Brain microvascular endothelial cell (primary cell): ENCODE data around the gene CACNB1.

Source experiments
- DNase-seq: peaks from one replicate; pipeline ENCODE4 v3.0.0-alpha.2; 2020
- H3K27ac ChIP-seq: fragments of 250-450 bp; sonication (Bioruptor Pico); 2 replicates; pipeline ENCODE4 v1.5.1; 2020; ENCODE audit warnings: mild to moderate bottlenecking, moderate library complexity
- H3K27me3 ChIP-seq: fragments of 250-450 bp; sonication (Bioruptor Pico); replicated peaks from 2 replicates; pipeline ENCODE4 v1.5.1; 2020; ENCODE audit warnings: mild to moderate bottlenecking
- H3K36me3 ChIP-seq: fragments of 250-450 bp; sonication (Bioruptor Pico); replicated peaks from 2 replicates; pipeline ENCODE4 v1.5.1; 2020; ENCODE audit warnings: mild to moderate bottlenecking
- H3K4me3 ChIP-seq: 2 replicates; pipeline ENCODE4 v1.5.1; 2011; ENCODE audit warnings: low read depth, mild to moderate bottlenecking, control low read depth, low read length, moderate library complexity
- CTCF ChIP-seq: IDR thresholded peaks from 2 replicates; pipeline ENCODE4 v1.5.1; 2011; ENCODE audit warnings: low read depth, mild to moderate bottlenecking, moderate library complexity, low read length, control low read depth, inconsistent platforms; ENCODE audit errors: missing control alignments
- in situ Hi-C: cut with HindIII; loops from 2 replicates; pipeline ENCODE4 v1.10.0; 2017; ENCODE audit warnings: low sequenced_read_pairs, low pct_ligation_motif_present

CACNB1 gene

GRCh38 chr17:39197380-39198185 is at the start of gene CACNB1:
Gene CACNB1 (minus strand): TSS chr17:39197669. CDS start chr17:39197495, 174 bp downstream.
- H3K36me3 ChIP-seq = peaks cover 30% of the 10 kb centered on the region
- no peak for TF ChIP-seq CTCF
- in situ Hi-C loops = no loop called here
- H3K27ac ChIP-seq = no peak within 1 kb of the TSS
- peak within 1 kb of the TSS; percentile 79 for H3K4me3 ChIP-seq
- peak; percentile 52 for DNase-seq
- no peaks in the 10 kb centered on the region for H3K27me3 ChIP-seq

DNA sequence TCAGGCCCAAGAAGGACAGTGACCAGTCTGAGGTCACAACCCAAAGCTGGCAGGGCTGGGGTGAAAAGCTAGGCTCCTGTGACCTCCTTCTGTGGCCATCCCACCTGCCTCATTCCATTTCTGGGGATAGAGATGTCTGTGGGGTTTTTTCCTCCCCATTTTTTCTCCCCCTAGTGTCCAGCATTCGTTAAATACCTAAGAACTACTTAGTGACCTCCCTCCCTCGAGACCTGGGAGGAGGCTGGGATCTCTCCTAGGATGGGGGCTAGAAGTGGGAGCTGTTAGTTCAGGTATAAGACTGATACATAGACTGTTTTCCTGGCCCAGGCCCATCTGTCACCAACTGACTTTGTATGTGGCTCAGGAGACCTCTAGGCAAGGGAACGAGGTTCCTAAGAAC is 48.8 kb upstream of the CACNB1 start:
- peak; percentile 40 for TF ChIP-seq CTCF
- no peaks in the 10 kb centered on the region for H3K27me3 ChIP-seq
- H3K27ac ChIP-seq = no peak overlapping the region
- no peaks in the 10 kb centered on the region for H3K36me3 ChIP-seq
- in situ Hi-C loops = no loop called here
- no peak for DNase-seq
- no peak overlapping the region for H3K4me3 ChIP-seq

GRCh38 chr17:39244600-39245570 is 47.4 kb upstream of the CACNB1 start:
- peak; percentile 95 for TF ChIP-seq CTCF
- no peaks in the 10 kb centered on the region for H3K27me3 ChIP-seq
- no peaks in the 10 kb centered on the region for H3K36me3 ChIP-seq
- in situ Hi-C loops = no loop called here
- H3K4me3 ChIP-seq = no peak overlapping the region
- H3K27ac ChIP-seq = no peak overlapping the region
- DNase-seq = peak; percentile 76

GRCh38 chr17:39244016-39244599 is 46.6 kb upstream of the CACNB1 start:
- no peak for TF ChIP-seq CTCF
- DNase-seq = no peak
- Histone ChIP-seq H3K27ac (no peak overlapping the region), H3K4me3 (no peak overlapping the region), H3K27me3 (no peaks in the 10 kb centered on the region), H3K36me3 (no peaks in the 10 kb centered on the region)
- in situ Hi-C loops = no loop called here

DNA sequence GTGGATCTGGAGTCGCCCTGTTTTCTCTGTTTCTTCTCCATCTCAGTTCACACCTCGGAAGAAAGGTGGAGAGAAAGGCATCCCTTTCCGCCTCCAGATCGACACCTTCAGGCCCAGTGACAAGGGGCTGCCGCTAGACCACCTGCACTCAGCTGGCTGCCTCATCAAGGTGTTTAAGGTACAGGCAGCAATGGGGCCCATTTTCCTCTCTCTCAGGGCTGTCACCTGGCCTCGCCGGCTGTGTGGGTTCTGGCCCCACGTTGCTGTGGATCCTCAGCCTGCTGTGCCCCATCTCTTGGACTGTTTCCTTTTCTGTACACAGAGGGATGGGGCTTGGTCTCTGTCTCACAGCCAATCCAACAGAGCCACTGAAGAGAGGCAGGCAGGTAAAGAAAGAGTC is 45.7 kb upstream of the CACNB1 start:
- DNase-seq = no peak
- Histone ChIP-seq H3K4me3 (no peak overlapping the region), H3K36me3 (no peaks in the 10 kb centered on the region), H3K27me3 (no peaks in the 10 kb centered on the region), H3K27ac (no peak overlapping the region)
- in situ Hi-C loops = no loop called here
- TF ChIP-seq CTCF = no peak
